ENCODE measurements around the gene RUNX1. TPM values are rescaled to one million over a fixed set of nuclear protein-coding genes. Genes with fewer than 3 reads are reported as not detected.

Gene RUNX1
- total and polyA plus RNA-seq, 2 of the 13 experiments (the other 11 are each of a cell fraction or from before 2014, with no cell fraction given) = 5.4 to 6.4 TPM

- TF ChIP-seq KDM4B (CRISPR knock-in tag; IDR thresholded peaks at IDR 0.05) = 0 out of 2 replicates have a peak, but pooled peaks have one; percentile 43
- TF ChIP-seq ZBTB7B (CRISPR knock-in tag; IDR thresholded peaks at IDR 0.05) = peak; percentile 85
- TF ChIP-seq NR2F2 (IDR thresholded peaks at IDR 0.05; ENCODE audit: borderline replicate concordance, low read depth) = peak; percentile 55; the same call in 1 of the 2 replicates
- TF ChIP-seq ZBTB4 (CRISPR knock-in tag; IDR thresholded peaks at IDR 0.05; ENCODE audit: borderline replicate concordance) = no peak
- 0 out of 2 replicates have a peak, but pooled peaks have one; percentile 39 for TF ChIP-seq KAT7 (CRISPR knock-in tag; IDR thresholded peaks at IDR 0.05; ENCODE audit: borderline replicate concordance)
- TF ChIP-seq ZNF598 (CRISPR knock-in tag; IDR thresholded peaks at IDR 0.05; ENCODE audit: borderline replicate concordance) = no peak
- TF ChIP-seq ZNF552 (CRISPR knock-in tag; IDR thresholded peaks at IDR 0.05; ENCODE audit: borderline replicate concordance) = no peak
- peak; percentile 66; the same call in 1 of the 2 replicates for TF ChIP-seq ZNF362 (CRISPR knock-in tag; IDR thresholded peaks at IDR 0.05; ENCODE audit: borderline replicate concordance)
- TF ChIP-seq MBD4 (IDR thresholded peaks at IDR 0.05; ENCODE audit: borderline replicate concordance, low read length) = no peak
- TF ChIP-seq ATF4 (CRISPR knock-in tag; IDR thresholded peaks at IDR 0.05) = peak in 1 of 2 experiments; percentile 99; a peak in 2 of 4 replicates
- peak; percentile 45; the same call in 1 of the 2 replicates for TF ChIP-seq SIX4 (CRISPR knock-in tag; IDR thresholded peaks at IDR 0.05)
- 0 out of 2 replicates have a peak, but pooled peaks have one; percentile 14 for TF ChIP-seq KDM1A (CRISPR knock-in tag; IDR thresholded peaks at IDR 0.05)
- TF ChIP-seq TBX2 (CRISPR knock-in tag; IDR thresholded peaks at IDR 0.05; ENCODE audit: borderline replicate concordance) = peak; percentile 98
- peak; percentile 58; the same call in 1 of the 2 replicates for TF ChIP-seq SAP130 (CRISPR knock-in tag; IDR thresholded peaks at IDR 0.05; ENCODE audit: low read depth)
- TF ChIP-seq TGIF2 (CRISPR knock-in tag; IDR thresholded peaks at IDR 0.05) = peak; percentile 92
- TF ChIP-seq KLF16 (CRISPR knock-in tag; IDR thresholded peaks at IDR 0.05) = peak in 1 of 2 experiments; percentile 67; a peak in 2 of 4 replicates
- TF ChIP-seq MTA3 (CRISPR knock-in tag; IDR thresholded peaks at IDR 0.05) = no peak
- 0 out of 2 replicates have a peak, but pooled peaks have one; percentile 55 for TF ChIP-seq TOPORS (CRISPR knock-in tag; IDR thresholded peaks at IDR 0.05)
- TF ChIP-seq ZNF260 (CRISPR knock-in tag; IDR thresholded peaks at IDR 0.05; ENCODE audit: borderline replicate concordance, low read depth) = no peak
- no peak for TF ChIP-seq ZNF737 (CRISPR knock-in tag; IDR thresholded peaks at IDR 0.05; ENCODE audit: borderline replicate concordance)
- peak; percentile 43 for TF ChIP-seq TBL1XR1 (IDR thresholded peaks at IDR 0.05; ENCODE audit: borderline replicate concordance, low read length, partially characterized antibody)
- peak; percentile 95 for TF ChIP-seq GATAD2A (CRISPR knock-in tag; IDR thresholded peaks at IDR 0.05)
- peak; percentile 89 for TF ChIP-seq HMG20A (CRISPR knock-in tag; IDR thresholded peaks at IDR 0.05; ENCODE audit: borderline replicate concordance)
- TF ChIP-seq SMAD3 (CRISPR knock-in tag; IDR thresholded peaks at IDR 0.05) = 0 out of 2 replicates have a peak, but pooled peaks have one; percentile 58
- no peak for TF ChIP-seq NCOA1 (CRISPR knock-in tag; IDR thresholded peaks at IDR 0.05)
Measured at GRCh38 chr21:34908419-34909055, 140.6 kb downstream of the RUNX1 start (continued).

Measured in HepG2 (cell line).